Sigmoid colon (tissue), 7 donors: ENCODE data around the gene TRIM5. TPM values are rescaled to one million over a fixed set of nuclear protein-coding genes. Genes with fewer than 3 reads are reported as not detected.
A peak's percentile ranks its signal among the peaks of the same experiment; 100 is the strongest.
"Not testable (repeated sequence)": the region's sequence is repeated elsewhere in the genome, so short reads cannot be mapped to it uniquely, and the experiment has no call there.

Experiments
- DNase-seq: peaks from one replicate; pipeline ENCODE4 v3.0.0-alpha.2; 2019
- H3K27ac ChIP-seq, 4 donors: fragments of 200-600 bp; sonication (generic); one replicate each; pipeline ENCODE4 v1.5.1; 2016 to 2019; ENCODE audit warnings: mild to moderate bottlenecking in 1 of 4
- H3K27me3 ChIP-seq, 3 donors: fragments of 200-600 bp; sonication (generic); one replicate each; pipeline ENCODE4 v1.5.1; 2019; ENCODE audit warnings: mild to moderate bottlenecking in 1 of 3
- H3K36me3 ChIP-seq, 4 donors: fragments of 200-600 bp; sonication (generic); one replicate each; pipeline ENCODE4 v1.5.1; 2016 to 2019
- H3K4me1 ChIP-seq, 4 donors: fragments of 200-600 bp; sonication (generic); one replicate each; pipeline ENCODE4 v1.5.1; 2017 to 2019
- H3K4me3 ChIP-seq, 4 donors: fragments of 200-600 bp; sonication (generic); one replicate each; pipeline ENCODE4 v1.5.1; 2017 to 2019; ENCODE audit warnings: mild to moderate bottlenecking in 2 of 4, moderate library complexity in 1 of 4
- H3K9me3 ChIP-seq, 4 donors: fragments of 200-600 bp in 3 of 4; sonication (generic) in 3 of 4; one replicate each; pipeline versions ENCODE4 v1.5.1 to v1.6.1; 2013 to 2019
- CTCF ChIP-seq, 4 experiments: fragments of 450-650 bp in 3 of 4; fragments of 200-600 bp in 1 of 4; IDR thresholded peaks; one replicate each; pipeline ENCODE4 v1.5.1; 2016 to 2019; ENCODE audit warnings: antibody characterized with exemption in 4 of 4, mild to moderate bottlenecking in 3 of 4, moderate library complexity in 2 of 4
- EP300 ChIP-seq, 4 donors: sonication (generic); formaldehyde crosslinking; IDR thresholded peaks; one replicate each; pipeline ENCODE4 v1.6.1; 2017; ENCODE audit warnings: antibody characterized with exemption in 4 of 4
- POLR2A ChIP-seq, 2 donors: fragments of 450-650 bp; IDR thresholded peaks; one replicate each; pipeline ENCODE4 v1.6.1; 2016; ENCODE audit warnings: antibody characterized with exemption in 2 of 2, mild to moderate bottlenecking in 2 of 2, moderate library complexity in 2 of 2
- POLR2AphosphoS5 ChIP-seq, 4 donors: sonication (generic); formaldehyde crosslinking; IDR thresholded peaks; one replicate each; pipeline ENCODE4 v1.6.1; 2017; ENCODE audit warnings: antibody characterized with exemption in 4 of 4
- WGBS, 2 donors: extraction: QIAGEN DNeasy Blood & Tissue Kit; methylation state at CpG; one replicate each; pipeline ENCODE4 v1.1.7; 2013; 5-methylcytosine and 5-hydroxymethylcytosine counted together
- intact Hi-C: fragments of 100-400 bp; cut with DNase I; formaldehyde crosslinking; loops from one replicate; pipeline ENCODE4 v1.15.1; 2023
- polyA plus RNA-seq, 3 donors: library from polyadenylated mRNA; stranded (reverse); fragments of 200-250 nt; gene quantifications; one replicate each; pipeline ENCODE4 v1.2.3, GENCODE V29; 2013
- total RNA-seq, 4 donors: library from RNA; depleted of rRNA; stranded (reverse); fragments of >200 nt; gene quantifications; one replicate each; pipeline ENCODE4 v1.1.0, GENCODE V29; 2016
- donor health status: healthy with polysubstance abuse.
- donor health status: Bipolar disorder and iron deficiency.
- donor health status: healthy.

Gene TRIM5
- total and polyA plus RNA-seq, 7 donors: 5.4 to 29.9 (median 12.4) TPM

- no peak overlapping the region for H3K27ac ChIP-seq
- no peak overlapping the region for H3K4me3 ChIP-seq
- intact Hi-C loops: no loop called here
- no peak for DNase-seq
- no peaks in the 10 kb centered on the region for H3K4me1 ChIP-seq
- WGBS, 2 donors: 94 to 95% methylated on average over 3 of the region's 3 CpGs
- TF ChIP-seq EP300 (IDR thresholded peaks at IDR 0.05) (no peak), CTCF (IDR thresholded peaks at IDR 0.05) (no peak), POLR2AphosphoS5 (IDR thresholded peaks at IDR 0.05) (no peak), POLR2A (IDR thresholded peaks at IDR 0.05) (no peak)
- no peaks in the 10 kb centered on the region for H3K27me3 ChIP-seq
- no peaks in the 10 kb centered on the region for H3K9me3 ChIP-seq
- H3K36me3 ChIP-seq: no peaks in the 10 kb centered on the region
Measured at GRCh38 chr11:5719703-5720495, 35.0 kb upstream of the TRIM5 start.

- H3K4me3 ChIP-seq, H3K4me1 ChIP-seq, H3K9me3 ChIP-seq, H3K27ac ChIP-seq, DNase-seq, H3K36me3 ChIP-seq, H3K27me3 ChIP-seq, intact Hi-C loops: not testable (repeated sequence)
- 62 to 100% methylated on average over 1 of the region's 1 CpG for WGBS, 2 donors
Measured at GRCh38 chr11:5716518-5716917, 31.6 kb upstream of the TRIM5 start.

GRCh38 chr11:5713695-5714094 is 28.8 kb upstream of the TRIM5 start:
- no peaks in the 10 kb centered on the region for H3K9me3 ChIP-seq
- TF ChIP-seq POLR2AphosphoS5 (IDR thresholded peaks at IDR 0.05) (no peak), CTCF (IDR thresholded peaks at IDR 0.05) (no peak), POLR2A (IDR thresholded peaks at IDR 0.05) (no peak), EP300 (IDR thresholded peaks at IDR 0.05) (no peak)
- no peak for DNase-seq

GRCh38 chr11:5712507-5712906 is 27.6 kb upstream of the TRIM5 start:
- no peak for DNase-seq
- Histone ChIP-seq H3K9me3 (no peaks in the 10 kb centered on the region), H3K4me1 (no peaks in the 10 kb centered on the region), H3K27ac (no peak overlapping the region), H3K27me3 (no peaks in the 10 kb centered on the region), H3K4me3 (no peak overlapping the region), H3K36me3 (peaks cover 3 to 30% (median 7%) of the 10 kb centered on the region in 4 donors)
- WGBS, 2 donors: 43 to 69% methylated on average over 1 of the region's 1 CpG
- intact Hi-C loops: no loop called here
- TF ChIP-seq EP300 (IDR thresholded peaks at IDR 0.05): no peak
- peak in 1 of 4 experiments; percentile 34 for TF ChIP-seq CTCF (IDR thresholded peaks at IDR 0.05)

More at GRCh38 chr11:5713695-5714094, 28.8 kb upstream of the TRIM5 start:
- 73 to 75% methylated on average over 5 of the region's 5 CpGs for WGBS, 2 donors
- H3K4me3 ChIP-seq: no peak overlapping the region
- no peaks in the 10 kb centered on the region for H3K4me1 ChIP-seq
- intact Hi-C loops: no loop called here
- no peak overlapping the region for H3K27ac ChIP-seq
- H3K27me3 ChIP-seq: no peaks in the 10 kb centered on the region
- H3K36me3 ChIP-seq: peaks cover 0 to 19% (median 4%) of the 10 kb centered on the region in 4 donors

GRCh38 chr11:5705688-5706087 is 20.8 kb upstream of the TRIM5 start:
- no peak for TF ChIP-seq POLR2A (IDR thresholded peaks at IDR 0.05)
- no peak for TF ChIP-seq CTCF (IDR thresholded peaks at IDR 0.05)
- TF ChIP-seq EP300 (IDR thresholded peaks at IDR 0.05): no peak
- no peak for TF ChIP-seq POLR2AphosphoS5 (IDR thresholded peaks at IDR 0.05)
- H3K4me3 ChIP-seq: no peak overlapping the region
- intact Hi-C loops: no loop called here
- DNase-seq: no peak
- no peaks in the 10 kb centered on the region for H3K27me3 ChIP-seq
- peaks cover 3 to 84% (median 7%) of the 10 kb centered on the region in 4 donors for H3K36me3 ChIP-seq
- no peaks in the 10 kb centered on the region for H3K4me1 ChIP-seq
- H3K9me3 ChIP-seq: no peaks in the 10 kb centered on the region
- H3K27ac ChIP-seq: no peak overlapping the region
- 80 to 91% methylated on average over 4 of the region's 4 CpGs for WGBS, 2 donors
